Measurements from ENCODE around the gene C1orf35. TPM values are rescaled to one million over a fixed set of nuclear protein-coding genes. Genes with fewer than 3 reads are reported as not detected.
A peak's percentile ranks its signal among the peaks of the same experiment; 100 is the strongest.
"Not testable (repeated sequence)": the region's sequence is repeated elsewhere in the genome, so short reads cannot be mapped to it uniquely, and the experiment has no call there.

C1orf35 gene
- total and polyA plus RNA-seq, 12 donors, result 5.0 to 42.0 (median 15.7) TPM

DNA sequence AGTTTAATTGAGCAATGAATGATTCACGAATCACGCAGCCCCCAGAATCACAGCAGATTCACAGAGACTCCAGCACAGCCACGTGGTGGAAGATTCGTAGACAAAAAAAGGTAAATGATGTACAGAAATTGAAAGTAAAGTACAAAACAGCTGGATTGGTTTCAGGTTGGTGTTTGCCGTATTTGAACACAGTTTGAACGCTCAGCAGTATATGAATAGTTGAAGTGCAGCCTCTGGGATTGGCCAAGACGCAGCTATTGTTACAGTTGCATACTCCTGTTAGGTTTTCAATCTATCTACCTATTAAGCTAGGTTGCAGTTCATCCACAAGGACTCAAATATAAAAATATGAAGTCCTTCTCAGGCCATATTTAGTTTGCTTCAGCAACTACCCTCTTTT is 9.0 kb upstream of the C1orf35 start:
- 90 to 92% (median 92%) methylated on average over 7 of the region's 7 CpGs for WGBS, 4 donors
- Histone ChIP-seq H3K4me1 (replicated peaks in 1 of 2) (peaks cover 8 to 32% of the 10 kb centered on the region in 2 donors), H3K4me3 (no peak overlapping the region), H3K27me3 (no peaks in the 10 kb centered on the region), H3K36me3 (replicated peaks in 1 of 2) (peaks cover 0 to 6% of the 10 kb centered on the region in 2 donors), H3K9me3 (replicated peaks in 1 of 3) (no peaks in the 10 kb centered on the region), H3K27ac (no peak overlapping the region)
- DNase-seq, result no peak
- intact Hi-C loops (cut with DNase I), result no loop called here
- TF ChIP-seq CTCF (IDR thresholded peaks at IDR 0.05), result no peak
- TF ChIP-seq POLR2A (IDR thresholded peaks at IDR 0.05), result no peak

DNA sequence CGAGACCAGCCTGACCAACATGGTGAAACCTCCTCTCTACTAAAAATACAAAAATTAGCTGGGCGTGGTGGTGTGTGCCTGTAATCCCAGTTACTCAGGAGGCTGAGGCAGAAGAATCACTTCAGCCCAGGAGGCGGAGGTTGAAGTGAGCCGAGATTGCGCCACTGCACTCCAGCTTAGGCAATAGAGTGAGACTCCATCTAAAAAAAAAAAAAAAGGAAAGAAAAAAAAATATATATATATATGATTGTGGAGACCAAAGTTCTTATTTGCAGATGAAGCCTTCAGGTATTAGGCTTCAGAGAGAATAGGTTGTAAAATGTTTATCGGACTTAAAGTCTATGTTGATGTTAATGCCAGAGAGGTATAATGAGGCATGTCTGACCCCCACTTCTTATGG is 8.2 kb upstream of the C1orf35 start:
- H3K27ac ChIP-seq; intact Hi-C loops (cut with DNase I); H3K9me3 ChIP-seq (replicated peaks in 1 of 3); DNase-seq; H3K27me3 ChIP-seq; H3K4me3 ChIP-seq: not testable (repeated sequence)
- WGBS, 4 donors, result 87 to 96% (median 95%) methylated on average over 6 of the region's 6 CpGs
- peaks cover 8 to 32% of the 10 kb centered on the region in 2 donors for H3K4me1 ChIP-seq (replicated peaks in 1 of 2)
- peaks cover 0 to 14% of the 10 kb centered on the region in 2 donors for H3K36me3 ChIP-seq (replicated peaks in 1 of 2)

GRCh38 chr1:228110556-228110955 is 7.4 kb upstream of the C1orf35 start:
- H3K4me3 ChIP-seq, result peak overlapping the region in 1 of 4 donors; percentile 84
- H3K27ac ChIP-seq, result peak overlapping the region in 2 of 5 donors; percentile 92 to 94
- TF ChIP-seq CTCF (IDR thresholded peaks at IDR 0.05), result no peak
- no peak for TF ChIP-seq POLR2A (IDR thresholded peaks at IDR 0.05)
- intact Hi-C loops (cut with DNase I), result no loop called here
- no peak for DNase-seq
- peaks cover 8 to 32% of the 10 kb centered on the region in 2 donors for H3K4me1 ChIP-seq (replicated peaks in 1 of 2)
- WGBS, 4 donors, result 84 to 94% (median 91%) methylated on average over 7 of the region's 7 CpGs
- H3K36me3 ChIP-seq (replicated peaks in 1 of 2), result peaks cover 0 to 22% of the 10 kb centered on the region in 2 donors
- no peaks in the 10 kb centered on the region for H3K9me3 ChIP-seq (replicated peaks in 1 of 3)
- H3K27me3 ChIP-seq, result no peaks in the 10 kb centered on the region

DNA sequence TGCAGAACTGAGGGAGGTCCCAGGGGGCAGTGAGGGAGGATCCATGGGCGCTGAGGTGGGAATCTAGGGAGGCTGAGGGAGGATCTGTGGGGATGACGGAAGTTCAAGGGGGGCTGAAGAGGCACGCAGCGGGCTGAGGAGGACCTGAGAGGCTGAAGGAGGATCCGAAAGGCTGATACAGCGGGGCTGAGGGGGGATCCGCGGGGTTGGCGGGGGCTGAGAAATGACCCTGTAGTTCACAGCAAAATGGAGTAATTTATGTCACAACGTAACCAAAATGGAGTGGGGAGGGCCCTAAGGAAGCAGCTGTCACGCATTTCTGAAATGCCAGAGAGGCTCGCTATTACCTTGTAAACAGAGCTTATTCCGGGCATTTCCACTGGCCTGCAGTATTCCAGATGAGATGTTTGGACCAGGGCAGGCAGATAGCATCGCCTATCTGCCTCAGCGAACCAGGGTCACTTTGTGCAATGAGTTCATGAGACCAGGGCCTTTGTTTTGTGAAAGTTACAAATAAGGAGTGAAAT is 6.9 kb upstream of the C1orf35 start:
- Histone ChIP-seq H3K27me3 (no peaks in the 10 kb centered on the region), H3K36me3 (replicated peaks in 1 of 2) (peaks cover 0 to 23% of the 10 kb centered on the region in 2 donors), H3K27ac (peak overlapping the region in 4 of 5 donors; percentile 81 to 94 (median 91)), H3K4me1 (replicated peaks in 1 of 2) (peaks cover 8 to 29% of the 10 kb centered on the region in 2 donors), H3K9me3 (replicated peaks in 1 of 3) (no peaks in the 10 kb centered on the region), H3K4me3 (peak overlapping the region; percentile 67 to 100 (median 90))
- DNase-seq, result peak in 5 of 7 donors; percentile 29 to 61 (median 52)
- WGBS, 4 donors, result 25 to 33% (median 30%) methylated on average over 15 of the region's 15 CpGs
- intact Hi-C loops (cut with DNase I), result no loop called here
- TF ChIP-seq CTCF (IDR thresholded peaks at IDR 0.05), result no peak
- TF ChIP-seq POLR2A (IDR thresholded peaks at IDR 0.05), result no peak

Measured in adrenal gland (tissue), 12 donors.